IMR-90 (cell line): ENCODE data around the gene ZEB2.

ENCODE experiments used
- CEBPB ChIP-seq: IDR thresholded peaks from 2 replicates; pipeline ENCODE4 v1.6.1; 2012; ENCODE audit warnings: low read depth, low read length, improper control_type of control experiment
- CHD1 ChIP-seq: IDR thresholded peaks from 2 replicates; pipeline ENCODE4 v1.6.1; 2012; ENCODE audit warnings: low read depth, low read length, improper control_type of control experiment
- CTCF ChIP-seq: conservative IDR thresholded peaks from 2 replicates; pipeline ENCODE4 v1.5.1; 2012; ENCODE audit warnings: mild to moderate bottlenecking, low read depth, low read length, improper control_type of control experiment
- ELK1 ChIP-seq: fragments of 150-350 bp; IDR thresholded peaks from 2 replicates; pipeline ENCODE4 v1.6.1; 2016; ENCODE audit warnings: low read depth, mild to moderate bottlenecking, low read length, moderate library complexity, borderline replicate concordance
- MXI1 ChIP-seq: IDR thresholded peaks from 2 replicates; pipeline ENCODE4 v1.6.1; 2012; ENCODE audit warnings: low read depth, mild to moderate bottlenecking, low read length, moderate library complexity, borderline replicate concordance
- POLR2A ChIP-seq: IDR thresholded peaks from 2 replicates; pipeline ENCODE4 v1.6.1; 2012; ENCODE audit warnings: mild to moderate bottlenecking, low read depth, low read length
- RAD21 ChIP-seq: IDR thresholded peaks from 2 replicates; pipeline ENCODE4 v1.6.1; 2012; ENCODE audit warnings: low read length, improper control_type of control experiment
- RFX5 ChIP-seq: IDR thresholded peaks from 2 replicates; pipeline ENCODE4 v1.8.0; 2012; ENCODE audit warnings: low read depth, mild to moderate bottlenecking, low read length, moderate library complexity
- SMC3 ChIP-seq: fragments of 150-350 bp; IDR thresholded peaks from 2 replicates; pipeline ENCODE4 v1.6.1; 2016; ENCODE audit warnings: low read depth, mild to moderate bottlenecking, antibody characterized with exemption, low read length, moderate library complexity
- USF2 ChIP-seq: fragments of 150-350 bp; IDR thresholded peaks from 2 replicates; pipeline ENCODE4 v1.6.1; 2017; ENCODE audit warnings: mild to moderate bottlenecking, antibody characterized with exemption, low read length, low read depth

- no peak for TF ChIP-seq RFX5
- no peak for TF ChIP-seq CTCF
- peak; percentile 38; the same call in 1 of the 2 replicates for TF ChIP-seq CEBPB
- no peak for TF ChIP-seq MXI1
- no peak for TF ChIP-seq USF2
- no peak for TF ChIP-seq POLR2A
- no peak for TF ChIP-seq CHD1
- no peak for TF ChIP-seq RAD21
- no peak for TF ChIP-seq ELK1
- no peak for TF ChIP-seq SMC3
Observed at GRCh38 chr2:144459937-144460336, 60.0 kb downstream of the ZEB2 start.
